Omental fat pad (tissue), 4 donors: ENCODE results near the gene ARL4A. TPM values are rescaled to one million over a fixed set of nuclear protein-coding genes. Genes with fewer than 3 reads are reported as not detected.
"Not testable (repeated sequence)": the region's sequence is repeated elsewhere in the genome, so short reads cannot be mapped to it uniquely, and the experiment has no call there.

ENCODE experiments used
- ATAC-seq: fragments of 150-250 bp; one replicate; pipeline ENCODE4 v1.9.1; 2016; ENCODE audit warnings: mild to moderate bottlenecking, moderate library complexity; ENCODE audit not compliant: low FRiP score
- DNase-seq: peaks from one replicate; pipeline ENCODE4 v3.0.0-alpha.2; 2019; ENCODE audit warnings: low spot score
- CTCF ChIP-seq, 3 donors: fragments of 450-650 bp; IDR thresholded peaks; one replicate each; pipeline ENCODE4 v1.5.1; 2016 to 2017; ENCODE audit warnings: antibody characterized with exemption in 3 of 3, mild to moderate bottlenecking in 3 of 3, moderate library complexity in 2 of 3
- total RNA-seq, 4 donors: library from RNA; depleted of rRNA; stranded (reverse); fragments of >200 nt; gene quantifications; one replicate each; pipeline ENCODE4 v1.1.0, GENCODE V29; 2016

The ARL4A gene
- total RNA-seq, 4 donors from 2014 or later, result 37.2 to 60.2 (median 51.3) TPM

- no peak for ATAC-seq
- TF ChIP-seq CTCF (IDR thresholded peaks at IDR 0.05), result no peak
- no peak for DNase-seq
Measured at GRCh38 chr7:12670743-12671520, 16.5 kb upstream of the ARL4A start.

DNA sequence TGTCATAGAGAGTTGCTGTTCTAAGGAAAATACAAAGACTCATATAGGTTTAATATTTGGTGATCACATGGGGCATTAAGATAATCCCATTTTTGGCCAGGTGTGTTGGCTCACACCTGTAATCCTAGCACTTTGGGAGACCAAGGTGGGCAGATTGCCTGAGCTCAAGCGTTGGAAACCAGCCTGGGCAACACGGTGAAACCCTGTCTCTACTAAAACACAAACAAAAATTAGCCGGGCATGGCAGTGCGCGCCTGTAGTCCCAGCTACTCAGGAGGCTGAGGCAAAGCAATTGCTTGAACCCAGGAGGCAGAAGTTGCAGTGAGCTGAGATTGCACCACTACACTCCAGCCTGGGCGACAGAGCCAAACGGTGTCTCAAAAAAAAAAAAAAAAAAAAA, 14.0 kb upstream of the ARL4A start:
- DNase-seq, ATAC-seq: not testable (repeated sequence)

- DNase-seq (no peak), ATAC-seq (no peak)
- TF ChIP-seq CTCF (IDR thresholded peaks at IDR 0.05), result no peak
Measured at GRCh38 chr7:12674053-12674452, 13.4 kb upstream of the ARL4A start.

DNA sequence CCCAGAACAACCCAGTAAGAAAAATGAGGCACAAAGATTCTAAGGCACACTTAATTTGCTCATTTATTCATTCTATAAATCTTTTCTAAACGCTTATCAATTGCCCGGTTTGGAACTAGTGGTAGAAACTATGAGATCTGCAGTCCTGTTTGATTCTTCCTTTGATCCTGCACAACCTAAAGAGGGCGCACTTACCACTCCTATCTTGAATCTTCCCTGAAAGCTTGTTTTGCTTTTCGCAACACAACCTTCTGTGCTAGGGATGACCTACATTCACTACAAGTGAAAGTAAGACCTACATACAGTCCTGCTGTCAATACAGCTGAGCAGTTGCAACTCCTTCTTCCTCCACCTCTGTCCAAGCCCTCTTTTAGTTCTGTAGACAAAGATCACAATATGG, 12.6 kb upstream of the ARL4A start:
- DNase-seq (no peak), ATAC-seq (peak; percentile 89)
- TF ChIP-seq CTCF (IDR thresholded peaks at IDR 0.05), result no peak

DNA sequence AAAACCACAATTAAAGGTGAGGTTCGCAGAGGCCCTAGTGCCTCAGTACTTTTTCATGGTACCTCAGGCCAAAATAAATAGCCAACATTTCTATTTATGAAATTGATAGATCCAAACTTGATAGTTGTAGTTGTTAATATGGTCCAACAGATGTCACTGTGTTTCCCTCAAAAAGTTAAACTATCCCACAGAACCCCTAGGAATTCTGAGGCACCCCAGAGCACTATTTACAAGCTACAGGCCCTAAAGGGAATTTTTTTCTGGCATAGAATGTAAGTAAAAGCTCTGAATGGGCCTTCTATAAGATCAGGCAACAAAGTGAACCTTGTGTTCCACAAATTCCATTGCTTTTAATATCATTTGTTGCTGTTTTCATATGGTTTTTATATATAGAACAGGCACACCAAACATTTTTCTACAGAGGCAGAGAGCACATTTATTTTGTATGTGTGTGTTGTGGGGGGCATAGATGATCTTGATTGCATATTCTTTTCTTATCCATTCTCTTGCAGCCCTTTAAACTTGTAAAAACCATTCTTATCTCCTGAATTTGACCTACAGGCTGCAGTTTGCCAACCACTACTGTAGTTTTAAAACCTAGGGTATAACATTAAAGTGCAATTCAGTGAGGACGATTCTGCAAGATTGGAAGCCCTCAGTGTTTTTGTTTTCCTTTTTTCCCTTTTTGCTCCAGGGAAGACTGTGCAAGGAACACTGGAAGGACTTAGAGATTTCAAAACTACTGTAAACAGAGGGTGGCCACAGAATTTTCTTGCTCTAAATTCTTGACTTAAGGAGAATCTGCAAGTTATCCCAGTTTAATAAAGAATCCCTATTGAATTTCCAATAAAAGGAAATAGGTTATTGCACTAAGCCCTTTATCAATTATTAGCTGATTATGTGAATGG, 3.5 kb upstream of the ARL4A start:
- no peak for TF ChIP-seq CTCF (IDR thresholded peaks at IDR 0.05)
- DNase-seq, result no peak
- no peak for ATAC-seq

- no peak for DNase-seq
- TF ChIP-seq CTCF (IDR thresholded peaks at IDR 0.05), result no peak
- ATAC-seq, result no peak
Measured at GRCh38 chr7:12684733-12685132, 2.7 kb upstream of the ARL4A start.

GRCh38 chr7:12685550-12685949, 1.9 kb upstream of the ARL4A start:
- TF ChIP-seq CTCF (IDR thresholded peaks at IDR 0.05), result no peak
- ATAC-seq (no peak), DNase-seq (no peak)
